ENCODE data around the gene STRA6. TPM values are rescaled to one million over a fixed set of nuclear protein-coding genes. Genes with fewer than 3 reads are reported as not detected.

STRA6 gene
- total RNA-seq, 1 experiment from 2014 or later = 0.54 TPM

DNA sequence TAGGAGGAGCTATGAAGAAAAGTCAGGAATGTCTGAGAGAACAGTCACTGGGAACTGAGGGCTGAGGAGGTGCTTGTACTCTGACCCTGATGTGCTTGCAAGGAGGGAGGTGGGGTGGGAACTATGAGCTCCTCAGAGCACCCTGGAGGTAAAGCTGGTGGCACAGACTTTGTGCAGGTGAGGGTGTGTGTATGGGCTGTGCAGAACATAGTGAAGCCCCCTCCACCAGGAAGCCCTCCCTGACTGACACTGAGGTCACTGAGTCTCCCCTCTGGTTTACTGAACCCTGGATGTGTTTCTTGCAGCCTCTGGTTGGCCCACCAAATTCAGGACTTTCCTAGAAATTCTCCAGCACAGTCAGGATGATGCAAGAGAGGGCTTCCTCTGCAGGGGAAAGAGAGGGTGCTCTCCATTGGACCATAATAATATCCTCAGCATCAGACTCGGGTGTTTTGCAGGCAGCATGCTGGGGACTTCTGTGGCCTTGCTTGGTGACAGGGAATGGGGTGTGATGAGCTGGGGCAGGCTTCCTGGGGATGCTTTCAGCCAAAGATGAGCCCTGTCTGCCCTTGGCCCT is 30.5 kb downstream of the STRA6 start:
- Histone ChIP-seq H3K9me2 (ENCODE audit: insufficient read depth) (no peaks in the 10 kb centered on the region), H3K79me2 (ENCODE audit: insufficient read depth, low read length) (no peaks in the 10 kb centered on the region), H3K36me3 (ENCODE audit: control insufficient read depth in 1 of 2, insufficient read depth in 2 of 2, low read length in 2 of 2) (no peaks in the 10 kb centered on the region), H2AFZ (ENCODE audit: low read depth, low read length, poor library complexity, severe bottlenecking) (no peak overlapping the region), H4K20me1 (ENCODE audit: insufficient read depth) (no peaks in the 10 kb centered on the region), H3K9me3 (ENCODE audit: control insufficient read depth in 1 of 2, insufficient read depth in 1 of 2, low read depth in 1 of 2, low read length in 2 of 2) (no peaks in the 10 kb centered on the region), H3K4me2 (ENCODE audit: low read length) (no peak overlapping the region), H3K27me3 (ENCODE audit: insufficient read depth, low read length) (peaks cover 4% of the 10 kb centered on the region; the same call in 1 of the 2 replicates), H3K4me1 (ENCODE audit: control insufficient read depth in 1 of 2, insufficient read depth in 2 of 2, low read length in 2 of 2) (no peaks in the 10 kb centered on the region), H3K4me3 (replicated peaks in 1 of 2; ENCODE audit: low read depth in 1 of 2, low read length in 2 of 2) (no peak overlapping the region), H3K27ac (ENCODE audit: low read depth, low read length) (no peak overlapping the region), H3K9ac (ENCODE audit: low read length) (no peak overlapping the region)
- POLR2A ChIA-PET = no interaction called here
- intact Hi-C loops (cut with micrococcal nuclease) = no loop called here
- BruUV-seq (replicated peaks) = no TSS peak
- CTCF ChIA-PET = no interaction called here
- no peak for DNase-seq (ENCODE audit: low read depth, low spot score)
- TF ChIP-seq ATF3 (IDR thresholded peaks at IDR 0.05) = no peak
- TF ChIP-seq ZFX (IDR thresholded peaks at IDR 0.05) = no peak
- RAD21 ChIA-PET (ENCODE audit: low non-redundant PET in 1 of 2, low total read pairs in 2 of 2, uncharacterized antibody in 2 of 2, unreplicated experiment in 2 of 2) = no interaction called here
- no peak for ATAC-seq

DNA sequence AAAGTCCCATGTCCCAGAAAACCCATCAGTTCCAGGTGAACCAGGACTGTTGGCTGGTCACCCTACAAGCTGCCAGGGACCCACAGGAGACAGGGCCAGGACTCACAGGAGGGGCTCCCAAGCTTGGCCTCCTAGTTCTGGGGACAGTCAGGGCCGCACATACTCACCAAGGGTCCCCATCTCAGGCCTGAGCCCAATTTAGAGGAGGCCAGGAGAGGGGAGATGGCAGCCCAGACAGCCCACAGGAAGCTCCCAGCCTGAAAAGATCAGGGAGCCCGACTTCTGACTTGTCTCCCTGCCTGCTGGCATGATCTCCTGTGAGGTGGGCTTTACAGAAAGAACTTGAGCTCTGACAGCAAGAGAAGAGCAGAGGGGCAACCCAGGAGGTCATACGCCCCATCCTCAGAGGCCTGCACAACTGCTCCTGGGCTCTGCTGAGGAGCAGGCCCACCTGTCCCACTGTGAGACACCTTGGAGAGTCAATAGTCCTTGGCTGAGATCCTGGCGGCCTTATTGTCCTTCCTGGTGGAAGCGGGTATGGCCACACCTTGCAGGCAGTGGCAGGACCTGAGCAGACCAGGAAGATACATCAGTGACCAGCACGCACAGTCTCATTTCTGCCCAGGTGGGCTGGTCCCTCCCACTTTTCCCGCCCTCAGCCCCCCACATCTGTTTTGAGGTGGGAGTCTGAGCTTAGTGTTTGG is 31.6 kb downstream of the STRA6 start:
- Histone ChIP-seq H3K4me1 (ENCODE audit: control insufficient read depth in 1 of 2, insufficient read depth in 2 of 2, low read length in 2 of 2) (no peaks in the 10 kb centered on the region), H3K27me3 (ENCODE audit: insufficient read depth, low read length) (no peaks in the 10 kb centered on the region), H3K79me2 (ENCODE audit: insufficient read depth, low read length) (no peaks in the 10 kb centered on the region), H3K27ac (ENCODE audit: low read depth, low read length) (no peak overlapping the region), H3K9me2 (ENCODE audit: insufficient read depth) (no peaks in the 10 kb centered on the region), H3K9me3 (ENCODE audit: control insufficient read depth in 1 of 2, insufficient read depth in 1 of 2, low read depth in 1 of 2, low read length in 2 of 2) (no peaks in the 10 kb centered on the region), H3K4me3 (replicated peaks in 1 of 2; ENCODE audit: low read depth in 1 of 2, low read length in 2 of 2) (no peak overlapping the region), H3K4me2 (ENCODE audit: low read length) (no peak overlapping the region), H3K36me3 (ENCODE audit: control insufficient read depth in 1 of 2, insufficient read depth in 2 of 2, low read length in 2 of 2) (no peaks in the 10 kb centered on the region), H2AFZ (ENCODE audit: low read depth, low read length, poor library complexity, severe bottlenecking) (no peak overlapping the region), H3K9ac (ENCODE audit: low read length) (no peak overlapping the region), H4K20me1 (ENCODE audit: insufficient read depth) (no peaks in the 10 kb centered on the region)
- intact Hi-C loops (cut with micrococcal nuclease) = no loop called here
- BruUV-seq (replicated peaks) = no TSS peak
- ChIA-PET POLR2A (no interaction called here), CTCF (no interaction called here), RAD21 (ENCODE audit: low non-redundant PET in 1 of 2, low total read pairs in 2 of 2, uncharacterized antibody in 2 of 2, unreplicated experiment in 2 of 2) (no interaction called here)
- ATAC-seq = no peak
- no peak for DNase-seq (ENCODE audit: low read depth, low spot score)
- TF ChIP-seq FOSL1 (IDR thresholded peaks at IDR 0.05; ENCODE audit: low read depth) (no peak), TCF7L2 (IDR thresholded peaks at IDR 0.05; ENCODE audit: borderline replicate concordance, extremely low read depth, insufficient read depth, insufficient read length) (no peak), ELF1 (IDR thresholded peaks at IDR 0.05; ENCODE audit: borderline replicate concordance, low read depth) (no peak), YY1 (IDR thresholded peaks at IDR 0.05; ENCODE audit: extremely low read depth, insufficient replicate concordance, low read depth, low read length) (no peak), POLR2A (IDR thresholded peaks at IDR 0.05; ENCODE audit: borderline replicate concordance, extremely low read depth, insufficient read depth, insufficient read length) (no peak)
- TF ChIP-seq, protein P1, sequence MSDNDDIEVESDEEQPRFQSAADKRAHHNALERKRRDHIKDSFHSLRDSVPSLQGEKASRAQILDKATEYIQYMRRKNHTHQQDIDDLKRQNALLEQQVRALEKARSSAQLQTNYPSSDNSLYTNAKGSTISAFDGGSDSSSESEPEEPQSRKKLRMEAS (IDR thresholded peaks at IDR 0.05) = no peak

Data from HCT116 (cell line).